Thyroid gland (tissue), 4 donors: ENCODE measurements around the gene SLC27A4. TPM values are rescaled to one million over a fixed set of nuclear protein-coding genes. Genes with fewer than 3 reads are reported as not detected.

Experiments used
- DNase-seq, 2 donors: peaks; one replicate each; pipeline ENCODE4 v3.0.0-alpha.2; 2019
- H3K27ac ChIP-seq, 3 donors: fragments of 200-600 bp; sonication (generic); 1 replicate in 2 of 3; 2 replicates in 1 of 3; pipeline ENCODE4 v1.5.1; 2016 to 2019; ENCODE audit warnings: mild to moderate bottlenecking in 1 of 3, moderate library complexity in 1 of 3
- H3K27me3 ChIP-seq: fragments of 200-600 bp; sonication (generic); one replicate; pipeline ENCODE4 v1.5.1; 2019
- H3K36me3 ChIP-seq, 2 donors: fragments of 200-600 bp; sonication (generic); one replicate each; pipeline ENCODE4 v1.5.1; 2016 to 2019
- H3K4me1 ChIP-seq, 2 donors: fragments of 200-600 bp; sonication (generic); one replicate each; pipeline ENCODE4 v1.5.1; 2017 to 2019
- H3K4me3 ChIP-seq, 3 donors: fragments of 200-600 bp; sonication (generic); replicated peaks in 1 of 3; 1 replicate in 2 of 3; 2 replicates in 1 of 3; pipeline ENCODE4 v1.5.1; 2016; ENCODE audit warnings: mild to moderate bottlenecking in 1 of 3
- H3K9me3 ChIP-seq: fragments of 200-600 bp; sonication (generic); one replicate; pipeline ENCODE4 v1.5.1; 2017
- CTCF ChIP-seq, 6 experiments: fragments of 200-600 bp in 3 of 6; fragments of 450-650 bp in 3 of 6; sonication (generic) in 3 of 6; IDR thresholded peaks; one replicate each; pipeline ENCODE4 v1.5.1; 2016 to 2019; ENCODE audit warnings: antibody characterized with exemption in 6 of 6, mild to moderate bottlenecking in 2 of 6, inconsistent platforms in 1 of 6, moderate library complexity in 1 of 6
- POLR2A ChIP-seq, 2 donors: fragments of 450-650 bp; IDR thresholded peaks; one replicate each; pipeline ENCODE4 v1.6.1; 2017; ENCODE audit warnings: antibody characterized with exemption in 2 of 2, mild to moderate bottlenecking in 2 of 2, moderate library complexity in 1 of 2
- WGBS, 2 donors: methylation state at CpG; one replicate each; pipeline ENCODE4 v1.1.5; 2017; 5-methylcytosine and 5-hydroxymethylcytosine counted together
- intact Hi-C: fragments of 100-400 bp; cut with DNase I; formaldehyde crosslinking; loops from one replicate; pipeline ENCODE4 v1.15.1; 2023
- total RNA-seq, 4 donors: library from RNA; depleted of rRNA; stranded (reverse); fragments of >200 nt; gene quantifications; one replicate each; pipeline ENCODE4 v1.2.3, GENCODE V29; 2016

The SLC27A4 gene
- total RNA-seq, 4 donors from 2014 or later = 15.9 to 38.4 (median 30.4) TPM

- no peak for DNase-seq
- H3K36me3 ChIP-seq = peaks cover 38 to 53% of the 10 kb centered on the region in 2 donors
- H3K9me3 ChIP-seq = no peaks in the 10 kb centered on the region
- no peak overlapping the region for H3K4me3 ChIP-seq
- no peaks in the 10 kb centered on the region for H3K4me1 ChIP-seq
- intact Hi-C loops = no loop called here
- WGBS, 2 donors = 97 to 100% methylated on average over 6 of the region's 6 CpGs
- no peak for TF ChIP-seq POLR2A (IDR thresholded peaks at IDR 0.05)
- TF ChIP-seq CTCF (IDR thresholded peaks at IDR 0.05) = no peak
- no peak overlapping the region for H3K27ac ChIP-seq
- H3K27me3 ChIP-seq = no peaks in the 10 kb centered on the region
Observed at GRCh38 chr9:128349772-128350171, 9.4 kb downstream of the SLC27A4 start.

GRCh38 chr9:128355451-128355850 lies 15.1 kb downstream of the SLC27A4 start:
- H3K36me3 ChIP-seq = peaks cover 19 to 26% of the 10 kb centered on the region in 2 donors
- TF ChIP-seq POLR2A (IDR thresholded peaks at IDR 0.05) = no peak
- no peak for TF ChIP-seq CTCF (IDR thresholded peaks at IDR 0.05)

GRCh38 chr9:128358090-128358489 lies 17.8 kb downstream of the SLC27A4 start:
- peaks cover 14 to 18% of the 10 kb centered on the region in 2 donors for H3K36me3 ChIP-seq
- no peak overlapping the region for H3K27ac ChIP-seq
- H3K9me3 ChIP-seq = no peaks in the 10 kb centered on the region
- WGBS, 2 donors = 87 to 89% methylated on average over 8 of the region's 8 CpGs
- H3K4me3 ChIP-seq = no peak overlapping the region
- intact Hi-C loops = no loop called here
- peaks cover 0 to 11% of the 10 kb centered on the region in 2 donors for H3K4me1 ChIP-seq
- TF ChIP-seq CTCF (IDR thresholded peaks at IDR 0.05) = no peak
- TF ChIP-seq POLR2A (IDR thresholded peaks at IDR 0.05) = no peak
- H3K27me3 ChIP-seq = no peaks in the 10 kb centered on the region
- DNase-seq = no peak

More at GRCh38 chr9:128355451-128355850, 15.1 kb downstream of the SLC27A4 start:
- no peak overlapping the region for H3K4me3 ChIP-seq
- H3K4me1 ChIP-seq = no peaks in the 10 kb centered on the region
- H3K27ac ChIP-seq = no peak overlapping the region
- H3K9me3 ChIP-seq = no peaks in the 10 kb centered on the region
- no peaks in the 10 kb centered on the region for H3K27me3 ChIP-seq
- intact Hi-C loops = no loop called here
- DNase-seq = no peak
- 97 to 98% methylated on average over 13 to 19 of the region's 19 CpGs for WGBS, 2 donors

GRCh38 chr9:128358861-128359260 lies 18.5 kb downstream of the SLC27A4 start:
- intact Hi-C loops = no loop called here

GRCh38 chr9:128360826-128361225 lies 20.5 kb downstream of the SLC27A4 start:
- Histone ChIP-seq H3K36me3 (peaks cover 3 to 4% of the 10 kb centered on the region in 2 donors), H3K9me3 (no peaks in the 10 kb centered on the region), H3K4me3 (no peak overlapping the region), H3K27ac (no peak overlapping the region), H3K4me1 (peaks cover 6 to 20% of the 10 kb centered on the region in 2 donors), H3K27me3 (no peaks in the 10 kb centered on the region)
- no peak for DNase-seq
- TF ChIP-seq CTCF (IDR thresholded peaks at IDR 0.05) (no peak), POLR2A (IDR thresholded peaks at IDR 0.05) (no peak)
- intact Hi-C loops = loop anchor here (5.0 kb wide), 1 partner anchor 51 kb away; no protein-coding TSS in a partner anchor
- 69 to 88% methylated on average over 2 of the region's 2 CpGs for WGBS, 2 donors

More at GRCh38 chr9:128358861-128359260, 18.5 kb downstream of the SLC27A4 start:
- H3K27ac ChIP-seq = no peak overlapping the region
- DNase-seq = no peak
- no peak for TF ChIP-seq POLR2A (IDR thresholded peaks at IDR 0.05)
- no peaks in the 10 kb centered on the region for H3K27me3 ChIP-seq
- H3K4me1 ChIP-seq = peaks cover 0 to 11% of the 10 kb centered on the region in 2 donors
- WGBS, 2 donors = 79 to 90% methylated on average over 4 of the region's 4 CpGs
- no peak overlapping the region for H3K4me3 ChIP-seq
- H3K9me3 ChIP-seq = no peaks in the 10 kb centered on the region
- peaks cover 14 to 16% of the 10 kb centered on the region in 2 donors for H3K36me3 ChIP-seq
